Pulmonary artery endothelial cell (primary cell): ENCODE results near the gene MVD. TPM values are rescaled to one million over a fixed set of nuclear protein-coding genes. Genes with fewer than 3 reads are reported as not detected.

ENCODE experiments used
- DNase-seq: peaks from one replicate; pipeline ENCODE4 v3.0.0-alpha.2; 2011; ENCODE audit warnings: low read depth, low spot score
- total RNA-seq: library from RNA; depleted of rRNA; stranded (reverse); fragments of >200 nt; gene quantifications from 2 replicates; pipeline ENCODE4 v1.2.3, GENCODE V29; 2014

Gene MVD
- total RNA-seq, 1 donor from 2014 or later, result 67.3 TPM

DNA sequence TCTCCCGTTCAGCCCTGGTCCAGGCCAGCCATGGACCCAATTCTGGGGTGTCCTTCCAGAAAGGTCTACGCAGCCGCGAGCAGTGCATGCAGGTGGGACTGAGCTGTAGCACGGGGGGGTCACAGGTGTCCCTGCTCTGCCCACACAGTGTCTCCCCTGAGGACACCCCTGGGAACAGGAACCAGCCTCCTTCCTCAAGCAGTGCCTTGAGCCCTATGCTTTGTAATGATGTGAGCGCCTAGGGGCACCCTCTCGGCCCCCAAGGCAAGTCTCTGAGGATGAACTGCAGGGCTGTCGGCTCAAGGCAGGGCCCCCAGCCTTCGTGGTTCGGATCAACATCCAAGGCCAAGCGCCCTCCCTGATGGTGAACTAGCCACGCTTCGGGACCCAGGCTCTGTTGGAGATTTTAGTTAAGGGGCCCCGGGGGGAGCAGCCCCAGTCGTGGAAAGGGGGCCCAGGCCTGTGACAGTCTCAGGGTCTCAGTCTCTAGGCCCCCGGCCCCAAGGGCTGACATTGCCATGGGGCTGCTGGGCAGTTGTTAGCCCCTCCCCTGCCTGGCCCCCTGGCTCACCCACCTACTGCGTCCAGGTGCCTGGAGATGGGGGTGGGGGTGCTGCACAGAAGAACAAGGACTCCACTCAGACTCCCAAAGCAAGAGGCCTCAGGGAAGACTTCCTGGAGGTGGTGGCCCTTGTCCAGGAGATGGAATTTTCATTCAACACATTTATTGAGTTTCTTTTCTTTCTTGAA is 22.2 kb downstream of the MVD start:
- DNase-seq, result no peak

GRCh38 chr16:88640039-88640495 is 22.8 kb downstream of the MVD start:
- no peak for DNase-seq

GRCh38 chr16:88639231-88640038 is 23.5 kb downstream of the MVD start:
- no peak for DNase-seq

DNA sequence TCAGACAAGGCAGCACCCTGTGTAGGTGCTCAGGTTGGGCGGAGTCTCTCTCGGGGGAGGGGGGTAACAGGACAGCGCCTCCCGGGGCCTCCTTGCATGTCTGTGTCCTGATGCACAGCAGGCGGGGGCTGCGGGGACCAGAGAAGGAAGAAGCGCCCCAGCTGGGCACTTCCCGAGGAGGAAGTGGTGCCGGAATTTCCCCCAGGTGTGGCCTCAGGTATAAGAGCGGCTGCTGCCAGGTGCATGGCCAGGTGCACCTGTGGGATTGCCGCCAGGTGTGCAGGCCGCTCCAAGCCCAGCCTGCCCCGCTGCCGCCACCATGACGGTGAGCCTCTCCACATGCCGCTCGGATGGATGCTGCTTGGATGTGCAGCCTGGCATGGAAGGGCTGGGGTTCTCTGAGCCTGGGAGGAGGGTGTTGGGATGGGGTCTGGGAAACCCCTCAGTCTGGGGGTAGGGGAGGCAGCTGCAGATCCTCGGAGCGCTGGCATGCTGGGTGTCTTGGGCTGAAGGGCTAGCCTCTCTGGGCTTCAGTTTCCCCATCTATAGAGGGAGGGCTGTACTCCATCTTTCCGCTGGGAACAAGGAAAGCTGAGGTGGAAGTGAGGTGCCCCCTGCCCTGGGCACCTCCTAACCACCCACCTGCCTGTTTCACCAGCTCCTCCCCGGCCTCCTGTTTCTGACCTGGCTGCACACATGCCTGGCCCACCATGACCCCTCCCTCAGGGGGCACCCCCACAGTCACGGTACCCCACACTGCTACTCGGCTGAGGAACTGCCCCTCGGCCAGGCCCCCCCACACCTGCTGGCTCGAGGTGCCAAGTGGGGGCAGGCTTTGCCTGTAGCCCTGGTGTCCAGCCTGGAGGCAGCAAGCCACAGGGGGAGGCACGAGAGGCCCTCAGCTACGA is 24.3 kb downstream of the MVD start, which contains the start of gene IL17C:
Gene IL17C, plus strand, starts transcription at position 250 of the 908 bp plus-strand sequence. Its CDS starts 70 bp downstream, at position 320.
- no peak for DNase-seq

GRCh38 chr16:88636488-88637265 is 26.2 kb downstream of the MVD start:
- DNase-seq, result no peak

DNA sequence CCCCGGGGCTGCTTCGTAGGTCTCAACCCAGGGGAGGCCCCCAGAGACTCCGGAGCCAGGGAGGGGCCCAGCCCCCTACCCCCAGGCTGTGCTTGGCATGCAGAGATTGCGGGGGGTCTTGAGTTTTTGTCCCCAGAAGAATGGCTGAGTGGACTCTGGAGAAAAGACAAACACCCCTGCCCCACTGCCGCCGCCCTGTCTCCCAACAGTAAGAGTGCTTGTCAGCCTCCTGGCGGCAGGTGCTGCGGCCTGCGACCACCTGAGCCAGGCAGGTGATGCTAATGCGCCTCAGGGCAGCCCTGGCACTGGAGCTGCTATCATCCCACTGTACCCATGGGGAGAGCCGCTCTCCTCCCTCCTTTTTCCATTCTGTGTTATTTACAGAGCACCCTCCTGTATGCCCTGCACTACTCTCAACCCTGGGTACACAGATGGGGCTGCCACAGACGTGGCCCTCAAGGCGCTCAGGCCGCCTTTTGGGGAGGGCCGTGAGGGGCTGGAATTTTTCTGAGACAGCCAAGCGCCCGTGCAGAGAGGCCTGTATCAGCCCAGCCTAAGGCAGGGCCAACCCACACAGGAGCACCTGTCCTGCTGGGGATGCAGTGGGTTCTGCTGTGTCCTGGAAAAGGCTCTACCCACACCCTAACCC is 27.1 kb downstream of the MVD start:
- no peak for DNase-seq

DNA sequence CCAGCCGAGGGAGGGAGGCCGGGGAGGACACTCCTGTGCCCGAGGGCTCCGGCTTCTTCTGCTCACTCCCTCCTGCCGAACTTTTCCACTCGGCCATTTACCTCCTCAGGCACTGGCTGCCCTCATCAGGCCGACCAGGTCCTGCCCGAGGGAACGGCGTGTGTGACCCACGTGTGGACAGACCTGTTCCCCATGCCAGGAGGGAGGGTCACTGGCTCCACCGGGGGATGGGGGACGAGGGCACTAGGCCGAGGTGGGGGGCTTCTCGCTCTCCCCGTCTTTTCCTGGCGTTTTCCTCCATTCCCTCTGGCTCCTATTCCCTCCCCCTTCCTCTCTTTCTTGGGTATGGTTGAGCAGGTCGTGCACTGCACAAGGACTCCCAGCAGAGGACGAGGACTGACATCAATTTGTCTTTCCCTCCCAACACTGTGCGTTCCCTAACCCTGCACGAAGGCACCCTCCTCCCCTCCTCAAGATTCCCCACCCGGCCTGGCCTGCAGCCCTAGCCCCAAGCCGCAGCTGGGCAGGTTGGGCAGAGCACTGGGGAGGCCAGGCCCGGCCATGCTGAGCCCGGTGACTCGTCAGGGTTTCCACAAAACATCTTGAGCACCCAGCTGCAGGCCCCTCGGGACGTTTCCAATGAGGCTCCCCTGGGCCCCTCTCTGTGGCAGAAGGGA is 27.8 kb downstream of the MVD start:
- no peak for DNase-seq

GRCh38 chr16:88634141-88634993 is 28.5 kb downstream of the MVD start:
- DNase-seq, result no peak

GRCh38 chr16:88633684-88634140 is 29.2 kb downstream of the MVD start:
- peak; percentile 7 for DNase-seq

DNA sequence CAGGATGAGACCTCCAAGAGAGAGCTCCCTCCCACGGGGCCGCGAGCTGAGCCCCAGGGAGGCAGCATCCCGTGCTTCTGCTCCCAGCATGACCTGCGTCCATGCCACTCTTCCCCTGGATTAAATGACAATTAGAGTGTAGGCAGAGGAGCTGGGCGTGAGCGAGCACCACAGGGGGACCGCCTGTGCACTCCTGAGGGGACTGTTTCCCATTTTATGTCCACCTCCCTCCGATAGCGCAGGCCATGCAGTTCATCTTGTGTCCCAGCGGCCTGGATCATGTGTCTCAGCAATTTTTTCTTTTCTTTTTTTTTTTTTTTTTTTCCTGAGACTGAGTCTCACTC is 30.3 kb downstream of the MVD start:
- no peak for DNase-seq

DNA sequence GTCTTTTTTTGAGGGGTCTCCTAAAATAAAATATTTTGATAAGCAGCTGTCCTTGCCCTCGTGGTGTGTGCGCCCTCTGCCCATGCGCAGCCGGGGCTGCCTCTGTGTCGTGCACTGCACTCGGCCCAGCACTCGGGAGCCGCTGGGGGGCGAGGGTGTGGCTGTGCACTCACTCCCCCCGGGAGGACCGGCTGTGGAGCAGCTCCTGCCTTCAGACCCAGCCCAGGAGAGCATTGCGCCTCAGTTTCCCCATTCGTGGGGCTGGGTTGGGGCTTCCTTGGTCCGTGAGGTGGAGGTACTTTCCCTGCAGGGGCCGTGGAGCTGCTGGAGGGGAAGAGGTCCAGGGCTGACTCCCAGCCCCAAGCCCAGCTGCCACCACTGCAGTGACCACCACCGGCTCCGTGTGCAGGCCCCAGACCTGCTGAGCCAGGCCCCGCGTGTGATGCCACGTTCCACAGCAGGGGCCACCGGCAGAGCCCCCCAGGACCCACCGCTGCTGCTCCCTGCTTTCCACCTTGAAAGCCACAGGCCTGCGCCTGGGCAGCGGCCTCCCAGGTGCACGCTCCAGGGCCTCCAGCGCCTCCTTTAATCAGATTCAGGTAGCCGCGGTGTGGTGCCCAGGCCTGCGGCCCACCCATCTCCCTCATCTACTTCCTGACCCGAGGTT is 30.8 kb downstream of the MVD start:
- DNase-seq, result no peak

DNA sequence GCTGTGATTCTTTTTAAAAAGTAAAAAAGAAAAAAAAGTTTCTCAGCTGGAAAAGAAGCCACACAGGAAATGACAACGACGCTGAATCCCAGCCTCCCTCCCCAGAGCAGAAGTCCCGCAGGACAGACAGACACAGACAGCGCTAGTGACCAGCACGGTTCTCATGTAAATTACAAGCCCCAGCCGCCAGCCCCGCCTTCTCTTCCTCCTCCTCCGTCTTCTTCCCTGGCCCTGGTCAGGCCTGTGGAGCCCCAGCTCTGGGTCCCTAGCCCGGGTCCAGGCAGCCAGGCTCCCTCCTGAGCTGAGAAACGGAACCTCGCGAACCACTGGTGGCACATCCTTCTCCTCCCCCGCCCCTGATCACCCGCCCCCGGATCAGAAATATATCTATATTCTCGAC is 31.5 kb downstream of the MVD start:
- DNase-seq, result no peak

- DNase-seq, result no peak
Observed at GRCh38 chr16:88630941-88631340, 31.9 kb downstream of the MVD start.

DNA sequence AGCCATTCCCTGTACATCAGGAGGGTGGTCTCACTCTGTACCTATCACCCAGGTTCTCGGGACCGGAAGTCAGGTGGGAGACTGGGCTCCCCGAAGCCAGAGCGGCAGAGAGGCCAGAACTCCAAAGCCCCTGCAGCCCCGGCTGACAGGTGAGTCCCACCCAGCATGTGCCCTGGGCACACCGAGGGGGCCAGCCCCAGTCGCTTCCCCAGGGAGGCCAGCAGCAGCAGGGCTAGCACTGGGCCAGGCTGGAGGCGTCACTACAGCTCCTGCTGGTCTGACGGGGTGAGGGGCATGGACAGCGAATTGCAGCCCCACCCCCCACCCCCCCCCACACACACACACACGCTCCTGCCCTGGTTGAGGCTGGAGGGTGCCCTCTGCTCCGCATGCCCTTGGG is 32.5 kb downstream of the MVD start:
- DNase-seq, result no peak

DNA sequence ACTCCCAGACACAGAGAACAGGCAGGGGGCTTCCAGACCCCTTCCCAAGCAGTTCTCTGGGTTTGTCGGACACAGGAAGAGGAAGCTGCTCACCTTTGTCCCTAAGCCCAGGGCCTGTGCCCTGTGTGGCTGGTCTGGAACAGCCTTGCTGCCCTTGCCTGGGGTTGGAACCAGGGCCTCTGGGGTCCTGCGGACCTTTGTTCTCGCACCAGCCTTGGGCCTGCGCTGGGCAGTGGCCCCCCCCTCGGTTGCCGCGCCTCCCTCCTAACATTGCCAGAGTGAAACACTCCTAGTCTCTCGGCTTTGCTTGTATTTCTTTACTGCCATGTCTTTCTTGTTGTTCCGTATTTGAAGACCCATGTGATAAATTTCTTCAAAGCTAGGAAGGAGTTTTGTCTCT is 33.1 kb downstream of the MVD start:
- DNase-seq, result no peak

DNA sequence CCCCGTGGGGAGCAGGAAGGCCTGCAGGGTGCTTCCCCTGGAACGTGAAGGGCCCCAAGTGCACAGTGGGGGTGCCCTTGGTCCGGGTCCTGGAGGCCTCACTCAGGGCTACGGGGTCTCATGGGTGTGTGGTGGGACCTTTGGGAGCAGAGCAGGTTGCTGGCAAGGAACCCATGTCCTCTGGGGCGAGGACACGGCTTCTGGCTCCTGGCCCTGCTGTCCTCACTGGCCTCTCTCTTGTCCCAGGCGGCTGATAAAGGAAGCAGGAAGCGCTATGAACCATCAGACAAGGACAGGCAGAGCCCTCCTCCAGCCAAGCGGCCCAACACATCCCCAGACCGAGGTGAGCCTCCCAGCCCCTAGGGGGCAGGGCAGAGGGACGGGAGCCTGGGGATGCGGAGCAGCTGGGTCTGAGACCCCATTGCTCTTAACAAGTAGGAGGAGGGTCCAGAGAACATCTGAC is 34.3 kb downstream of the MVD start:
- no peak for DNase-seq

DNA sequence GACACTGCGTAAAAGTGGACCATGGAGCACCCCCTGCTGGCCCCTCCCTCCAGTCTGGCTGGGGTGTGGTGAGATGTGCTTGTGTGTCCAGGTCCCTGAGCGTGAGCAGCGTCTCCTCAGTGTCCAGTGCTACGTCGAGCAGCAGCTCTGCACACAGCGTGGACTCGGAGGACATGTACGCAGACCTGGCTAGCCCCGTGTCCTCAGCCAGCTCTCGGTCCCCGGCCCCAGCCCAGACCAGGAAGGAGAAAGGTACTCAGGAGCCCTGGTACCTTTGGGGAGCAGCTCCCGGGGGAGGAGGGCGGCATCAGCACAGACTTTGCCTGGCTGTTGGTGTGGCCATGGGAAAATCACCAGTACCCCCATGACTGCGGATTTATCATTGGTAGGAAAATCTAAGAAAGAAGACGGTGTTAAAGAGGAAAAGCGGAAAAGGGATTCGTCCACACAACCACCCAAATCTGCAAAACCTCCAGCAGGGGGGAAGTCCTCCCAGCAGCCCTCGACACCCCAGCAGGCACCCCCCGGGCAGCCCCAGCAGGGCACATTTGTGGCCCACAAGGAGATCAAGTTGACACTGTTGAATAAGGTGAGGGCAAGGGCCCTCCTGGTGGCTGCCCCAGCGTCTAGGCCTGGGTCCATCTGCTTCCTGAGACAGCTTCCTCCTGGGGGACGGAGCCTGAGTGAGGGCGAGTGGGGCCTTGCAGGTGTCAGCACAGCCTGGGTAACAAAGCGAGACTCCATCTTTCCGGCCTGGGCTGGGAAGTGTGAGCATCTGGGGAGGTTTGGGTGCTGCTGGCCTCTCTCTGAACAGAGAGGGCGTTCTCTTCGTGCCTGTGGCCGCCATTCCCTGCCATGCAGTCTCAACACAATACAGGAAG is 35.1 kb downstream of the MVD start:
- no peak for DNase-seq
